Stimulated activated CD4-positive, alpha-beta T cell treated with anti-CD3 and anti-CD28 coated beads, Interleukin-12 subunit alpha, Interleukin-12 subunit beta, amount 100 ng/mL, for 4 hours (primary cell): ENCODE measurements around the gene TRAPPC5.
A peak's percentile ranks its signal among the peaks of the same experiment; 100 is the strongest.

Experiments
- DNase-seq: peaks from one replicate; pipeline ENCODE4 v3.0.0-alpha.2; 2020

Gene TRAPPC5

DNA sequence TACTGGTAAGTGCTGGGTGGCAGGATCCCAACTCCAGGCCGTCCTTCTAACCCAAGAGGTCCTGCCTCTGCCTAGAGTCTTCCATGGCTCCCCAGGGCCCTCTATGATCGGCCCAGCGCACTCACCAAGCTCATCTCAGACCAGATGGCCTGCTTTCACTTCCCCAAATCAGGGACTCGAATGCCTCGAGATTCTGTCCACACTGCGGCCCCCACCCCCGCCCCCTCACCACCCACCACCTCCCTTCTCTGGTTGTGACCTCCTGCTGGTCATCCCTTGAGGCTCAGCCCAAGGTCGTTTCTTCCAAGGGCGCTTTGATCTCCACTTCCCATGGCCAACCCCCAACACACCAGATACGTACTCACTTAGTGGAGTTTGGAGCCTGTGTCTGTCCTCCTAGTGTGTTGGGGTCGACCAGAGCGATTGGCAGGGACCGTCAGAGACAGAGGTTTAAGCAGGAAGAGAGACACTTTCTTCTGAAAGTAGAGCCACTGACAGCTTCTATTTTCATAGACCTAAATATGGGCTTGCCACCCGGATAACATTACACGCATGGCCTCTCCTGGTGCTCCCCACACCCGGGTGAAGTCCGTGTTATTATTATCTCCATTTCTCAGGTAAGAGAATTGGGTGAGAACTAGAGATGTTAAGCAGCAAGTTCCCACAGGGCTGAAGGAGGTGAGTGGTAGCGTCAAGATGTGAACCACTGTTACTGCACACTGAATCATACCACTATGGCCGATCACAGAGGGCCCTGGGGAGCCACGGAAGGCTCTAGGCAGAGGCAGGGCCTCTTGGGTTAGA, 21.2 kb downstream of the TRAPPC5 start, which contains the start of gene FCER2:
TSS of gene FCER2 (minus strand) at position 478 of the 804 bp plus-strand sequence. CDS start 2,371 bp downstream, outside the sequence.
- DNase-seq, result no peak

DNA sequence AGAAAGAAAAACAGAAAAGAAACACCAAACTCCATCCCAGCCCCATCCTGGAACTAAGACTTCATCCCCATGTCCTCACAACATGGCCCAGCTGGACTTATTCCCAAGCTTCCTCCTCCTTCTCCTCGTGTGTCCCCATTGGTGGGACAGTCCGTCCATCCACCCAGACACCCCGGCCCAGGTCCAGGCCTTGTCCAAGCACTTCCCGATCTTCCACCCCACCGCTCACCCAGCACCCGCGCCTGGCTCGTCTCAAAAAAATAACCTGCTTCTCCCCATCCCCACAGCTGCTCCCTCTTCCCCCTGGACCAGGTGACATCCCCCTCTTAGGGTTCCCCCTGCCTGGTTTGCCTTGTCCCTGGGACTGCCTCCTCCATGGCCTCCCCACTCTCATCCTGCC, 22.7 kb downstream of the TRAPPC5 start:
- no peak for DNase-seq

DNA sequence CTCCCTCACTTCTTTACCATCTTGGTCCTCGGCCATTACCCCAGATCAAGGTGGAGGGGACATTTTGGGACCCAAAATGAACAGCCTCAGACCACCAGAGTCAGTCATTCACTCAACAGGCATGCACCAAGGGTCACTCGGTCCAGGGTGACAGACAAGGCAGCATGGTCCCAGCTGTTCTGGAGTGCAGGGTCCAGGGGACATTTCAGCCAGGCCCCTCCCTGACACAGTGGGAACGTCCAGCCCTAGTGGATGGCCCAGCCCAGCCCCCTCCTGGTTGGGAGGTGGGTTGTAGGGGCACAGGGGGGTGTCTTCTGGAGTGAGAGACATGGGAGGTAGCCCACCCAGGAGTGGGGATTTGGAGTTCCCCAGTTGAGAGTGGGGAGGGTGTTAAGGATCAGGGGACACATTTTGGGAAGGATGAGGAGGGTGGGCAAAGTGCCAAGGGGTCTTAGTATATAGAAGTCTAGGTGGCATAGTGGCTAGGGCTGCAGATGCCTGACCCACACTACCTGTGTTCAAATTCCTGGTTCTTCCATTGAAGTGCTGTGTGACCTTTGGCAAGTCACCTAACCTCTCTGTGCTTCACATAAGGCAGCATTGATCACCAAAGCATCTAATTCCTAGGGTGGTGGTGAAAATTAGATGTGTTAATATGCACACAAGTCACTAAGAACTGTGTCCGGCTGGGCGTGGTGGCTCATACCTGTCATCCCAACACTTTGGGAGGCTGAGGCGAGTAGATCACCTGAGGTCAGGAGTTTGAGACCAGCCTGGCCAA, 23.8 kb downstream of the TRAPPC5 start:
- no peak for DNase-seq

DNA sequence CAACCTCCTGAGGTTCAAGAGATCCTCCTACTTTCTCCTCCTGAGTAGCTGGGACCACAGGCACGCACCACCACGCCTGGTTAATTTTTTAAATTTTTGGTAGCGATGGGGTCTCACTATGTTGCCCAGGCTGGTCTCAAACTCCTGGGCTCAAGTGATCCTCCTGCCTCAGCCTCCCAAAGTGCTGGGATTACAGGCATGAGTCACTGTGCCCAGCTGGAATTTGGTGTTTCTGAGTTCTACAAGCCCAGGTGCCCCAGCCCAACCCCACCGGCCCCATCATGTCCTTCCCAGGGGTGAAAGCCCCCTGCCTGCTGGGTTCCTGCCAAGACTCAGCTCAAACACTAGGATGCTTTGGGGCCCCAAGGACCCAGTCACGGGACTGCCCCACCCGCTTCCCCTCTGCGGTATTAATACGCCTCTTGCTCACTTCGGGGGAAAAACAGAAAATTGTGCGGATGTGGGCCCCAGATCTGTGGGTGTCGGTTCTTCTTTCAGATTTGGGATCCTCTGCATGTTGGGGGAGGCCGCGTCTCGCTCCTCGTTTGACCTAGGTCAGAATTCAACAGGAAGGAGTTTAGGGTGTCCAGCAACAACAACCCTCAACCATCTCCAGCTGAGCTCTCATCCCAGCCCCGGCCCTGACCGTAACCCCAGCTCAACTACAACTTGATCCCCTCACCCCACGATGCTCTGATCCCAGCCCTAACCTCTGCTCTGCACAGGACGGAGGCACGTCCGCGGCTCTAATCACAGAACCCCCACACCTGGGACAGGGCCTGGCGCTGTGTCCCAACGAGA, 25.0 kb downstream of the TRAPPC5 start:
- peak; percentile 69 for DNase-seq

DNA sequence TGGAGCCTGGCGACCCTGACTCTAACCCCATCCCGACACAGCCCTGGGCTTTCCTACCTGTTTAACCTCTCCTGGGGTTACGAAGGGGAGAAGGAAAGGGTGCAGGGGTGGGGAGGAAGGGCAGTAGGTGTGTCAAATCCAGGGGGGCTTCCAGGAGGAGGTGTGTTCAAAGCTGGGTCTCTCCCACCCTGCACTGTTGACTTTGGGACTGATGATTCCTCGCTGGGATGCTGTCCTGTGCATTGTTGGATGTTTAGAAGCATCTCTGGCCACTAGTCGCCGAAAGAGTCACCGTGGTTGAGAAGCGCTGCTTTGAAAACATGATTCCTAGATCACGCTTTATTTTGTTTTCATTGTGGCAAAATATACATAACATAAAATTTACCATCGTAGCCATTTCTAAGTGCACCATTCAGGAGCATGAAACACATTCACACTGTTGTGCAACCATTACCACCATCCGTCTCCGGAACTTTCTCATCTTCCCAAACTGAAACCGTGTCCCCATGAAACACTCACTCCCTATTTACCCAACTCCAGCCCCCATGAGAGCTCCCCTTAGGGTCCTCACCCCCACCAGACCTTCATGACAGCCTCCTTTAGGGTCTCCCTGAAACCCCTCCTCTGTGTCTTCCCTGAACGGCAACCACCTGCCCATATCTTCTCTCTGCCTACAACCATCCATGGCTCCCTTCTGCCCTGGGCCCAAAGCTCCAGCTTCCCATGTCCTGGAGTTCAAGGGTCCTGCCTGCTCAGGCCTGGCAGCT, 25.7 kb downstream of the TRAPPC5 start:
- no peak for DNase-seq

DNA sequence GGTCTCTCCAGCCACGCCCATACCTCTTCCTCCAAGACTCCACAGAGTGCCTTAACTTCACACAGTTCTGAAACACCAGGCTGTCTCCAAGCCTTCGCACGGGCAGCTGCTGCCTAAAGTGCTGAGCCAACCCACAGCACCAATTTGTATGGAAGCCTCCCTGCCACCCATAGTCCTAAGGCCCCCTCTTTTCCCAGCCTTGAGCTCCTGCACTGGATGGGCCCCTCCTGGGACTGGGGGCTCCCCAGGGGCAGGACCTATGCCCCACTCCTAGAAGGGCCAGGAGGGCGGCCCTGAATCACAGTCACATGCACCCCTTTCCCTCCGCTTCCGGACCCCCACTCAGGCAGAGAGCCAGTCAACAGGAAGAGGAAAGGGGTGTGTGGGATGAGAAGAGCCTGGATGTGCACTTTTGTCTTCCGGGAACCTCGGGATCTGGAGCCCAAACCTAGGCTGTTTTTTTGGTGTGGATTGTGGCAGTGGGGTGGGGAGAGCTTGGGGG, 26.4 kb downstream of the TRAPPC5 start:
- DNase-seq, result no peak

DNA sequence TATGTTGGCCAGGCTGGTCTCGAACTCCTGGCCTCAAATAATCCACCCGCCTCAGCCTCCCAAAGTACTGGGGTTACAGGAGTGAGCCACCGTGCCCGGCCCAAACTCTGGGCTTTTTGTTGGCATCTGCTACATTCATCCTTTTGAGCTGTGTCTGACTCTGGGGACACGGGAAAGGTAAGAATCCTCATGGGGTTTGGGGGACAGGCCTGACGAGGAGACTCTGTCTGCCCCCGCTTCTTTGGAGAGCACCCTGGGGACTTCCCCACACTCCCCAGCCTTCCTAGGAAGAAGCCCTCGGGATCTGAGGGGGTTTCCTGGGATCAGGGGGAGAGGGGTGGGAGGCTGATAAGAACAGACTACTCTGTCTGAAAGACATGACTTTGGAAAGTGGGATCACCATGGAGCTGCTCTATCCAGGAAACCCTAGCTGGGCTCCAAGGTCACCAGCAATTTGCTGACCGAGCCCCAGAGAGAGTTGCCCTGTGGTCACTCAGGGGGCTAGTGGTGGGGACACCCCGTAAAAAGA, 29.4 kb downstream of the TRAPPC5 start:
- DNase-seq, result no peak

DNA sequence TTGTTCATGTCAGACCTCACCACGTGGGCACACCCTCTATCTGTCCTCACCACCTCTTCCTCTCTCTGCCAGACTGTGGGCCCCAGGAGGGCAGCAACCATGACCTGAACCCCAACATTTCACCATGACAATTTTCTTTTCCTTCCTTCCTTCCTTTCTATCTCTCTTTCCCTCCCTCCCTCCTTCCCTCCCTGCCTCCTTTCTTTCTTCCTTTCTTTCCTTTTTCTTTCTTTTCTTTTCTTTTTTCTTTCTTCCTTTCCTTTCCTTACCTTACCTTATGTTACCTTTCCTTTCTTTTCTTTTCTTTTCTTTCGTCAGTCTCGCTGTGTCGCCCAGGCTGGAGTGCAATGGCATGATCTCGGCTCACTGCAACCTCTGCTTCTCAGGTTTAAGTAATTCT, 30.0 kb downstream of the TRAPPC5 start:
- DNase-seq, result no peak

DNA sequence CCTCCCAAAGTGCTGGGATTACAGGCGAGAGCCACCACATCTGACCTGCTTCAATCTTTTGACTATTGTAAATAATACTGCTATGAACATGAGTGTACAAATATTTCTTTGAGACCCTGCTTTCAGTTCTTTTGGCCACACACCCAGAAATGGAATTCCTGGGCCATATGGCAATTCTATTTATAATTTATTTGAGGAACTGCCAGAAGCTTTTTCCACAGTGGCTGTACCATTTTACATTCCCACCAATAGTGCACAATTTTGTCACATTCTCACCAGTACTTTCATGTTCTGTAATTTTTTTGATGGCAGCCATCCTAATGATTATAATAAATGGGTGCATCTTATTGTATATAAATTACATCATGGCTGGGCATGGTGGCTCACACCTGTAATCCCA, 35.0 kb downstream of the TRAPPC5 start:
- DNase-seq, result no peak

DNA sequence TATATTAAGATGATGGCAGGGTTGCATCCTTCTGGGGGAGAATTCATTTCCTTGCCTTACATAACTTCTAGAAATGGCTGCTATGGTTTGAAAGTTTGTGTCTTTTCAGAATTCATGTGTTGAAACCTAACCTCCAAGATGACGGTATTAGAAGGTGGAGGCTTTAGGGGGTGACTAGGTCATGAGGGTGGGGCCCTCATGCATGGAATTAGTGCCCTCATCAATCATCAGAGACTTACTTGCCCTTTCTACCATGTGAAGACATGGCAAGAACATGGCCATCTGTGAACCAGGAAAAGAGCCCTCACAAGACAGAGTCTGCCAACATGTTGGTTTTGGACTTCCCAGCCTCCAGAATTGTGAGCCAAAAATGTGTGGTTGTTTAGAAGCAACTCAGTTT, 36.1 kb downstream of the TRAPPC5 start:
- no peak for DNase-seq

DNA sequence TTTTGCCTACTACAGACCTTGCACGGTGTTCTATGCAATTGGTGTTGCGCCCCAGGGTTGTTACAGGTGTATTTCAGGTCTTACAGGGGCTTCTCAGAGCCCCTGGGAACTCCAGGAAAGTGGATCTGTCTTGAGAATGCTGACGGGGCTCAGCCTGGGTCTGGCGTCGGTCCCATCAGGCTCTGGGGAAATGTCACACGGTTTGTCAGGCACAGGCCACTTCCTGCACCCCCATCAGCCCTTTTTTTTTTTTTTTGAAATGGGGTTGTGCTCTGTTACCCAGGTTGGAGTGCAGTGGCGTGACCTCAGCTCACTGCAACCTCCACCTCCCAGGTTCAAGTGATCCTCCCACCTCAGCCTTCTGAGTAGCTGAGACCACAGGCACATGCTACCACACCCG, 38.0 kb downstream of the TRAPPC5 start:
- no peak for DNase-seq

DNA sequence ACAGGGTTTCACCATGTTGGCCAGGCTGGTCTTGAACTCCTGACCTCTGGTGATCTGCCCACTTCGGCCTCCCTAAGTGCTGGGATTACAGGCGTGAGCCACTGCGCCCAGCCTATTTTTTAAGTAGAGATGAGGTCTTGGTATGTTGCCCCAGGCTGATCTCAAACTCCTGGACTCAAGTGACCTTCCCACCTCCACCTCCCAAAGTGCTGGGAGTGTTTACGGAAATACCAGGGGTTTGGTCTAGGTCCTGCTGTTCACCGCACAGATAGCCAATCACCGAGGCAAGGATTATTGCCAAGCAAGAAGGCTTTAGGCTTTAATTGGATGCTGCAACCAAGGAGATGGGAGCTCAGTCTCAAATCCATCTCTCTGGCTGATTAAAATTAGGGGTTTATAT, 39.7 kb downstream of the TRAPPC5 start:
- no peak for DNase-seq

DNA sequence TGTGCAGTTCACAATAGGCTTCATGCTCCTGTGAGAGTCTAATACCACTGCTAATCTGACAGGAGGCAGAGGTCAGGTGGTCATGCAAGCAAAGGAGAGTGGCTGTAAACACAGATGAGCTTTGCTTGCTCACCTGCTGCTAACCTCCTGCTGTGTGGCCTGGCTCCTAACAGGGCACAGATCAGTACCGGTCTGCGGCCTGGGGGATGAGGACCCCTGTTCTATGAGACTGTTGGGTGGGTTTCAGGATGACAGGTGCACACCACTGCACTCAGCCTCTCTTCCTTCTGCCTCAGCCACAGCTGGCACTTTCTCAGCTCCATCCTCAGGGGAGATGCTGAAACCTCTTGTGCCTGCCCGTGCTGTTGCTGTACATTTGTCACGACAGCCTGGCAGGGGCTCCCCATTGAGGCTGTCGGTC, 41.6 kb downstream of the TRAPPC5 start:
- no peak for DNase-seq

DNA sequence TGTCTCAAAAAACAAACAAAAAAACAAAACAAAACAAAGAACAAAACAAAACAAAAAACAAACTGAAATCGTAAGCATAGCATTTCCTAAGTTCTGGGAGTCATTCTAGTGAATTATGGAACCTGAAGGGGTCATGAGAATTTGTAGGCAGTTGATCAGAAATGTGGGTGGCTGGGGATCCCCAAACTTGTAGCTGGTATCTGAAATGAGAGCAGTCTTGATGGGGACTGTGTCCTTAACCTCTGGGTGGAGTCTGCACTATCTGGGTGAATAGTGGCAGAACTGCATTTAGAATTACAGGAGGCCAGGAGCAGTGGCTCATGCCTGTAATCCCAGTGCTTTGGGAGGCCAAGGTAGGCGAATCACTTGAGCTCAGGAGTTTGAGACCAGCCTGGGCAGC, 45.2 kb downstream of the TRAPPC5 start:
- no peak for DNase-seq

DNA sequence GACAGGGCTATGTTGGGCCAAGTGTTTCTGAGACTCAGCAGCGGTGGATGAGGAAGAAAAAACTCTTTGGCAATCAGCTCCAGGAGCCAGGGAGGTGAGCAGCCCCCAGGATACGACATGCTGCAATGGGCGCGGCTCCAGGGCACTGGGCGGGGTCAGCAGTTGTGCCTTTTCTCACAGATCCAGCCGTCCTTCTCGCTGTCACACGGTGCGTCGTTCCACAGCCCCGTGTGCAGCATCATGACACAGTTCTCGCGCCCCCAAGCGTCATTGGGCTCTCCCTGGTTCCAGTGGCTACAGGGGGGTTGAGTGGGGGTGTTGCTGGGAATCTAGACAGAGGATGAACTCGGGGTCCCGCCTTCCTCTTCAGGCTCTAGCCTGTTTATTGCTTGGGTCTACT, 48.6 kb downstream of the TRAPPC5 start:
- no peak for DNase-seq

DNA sequence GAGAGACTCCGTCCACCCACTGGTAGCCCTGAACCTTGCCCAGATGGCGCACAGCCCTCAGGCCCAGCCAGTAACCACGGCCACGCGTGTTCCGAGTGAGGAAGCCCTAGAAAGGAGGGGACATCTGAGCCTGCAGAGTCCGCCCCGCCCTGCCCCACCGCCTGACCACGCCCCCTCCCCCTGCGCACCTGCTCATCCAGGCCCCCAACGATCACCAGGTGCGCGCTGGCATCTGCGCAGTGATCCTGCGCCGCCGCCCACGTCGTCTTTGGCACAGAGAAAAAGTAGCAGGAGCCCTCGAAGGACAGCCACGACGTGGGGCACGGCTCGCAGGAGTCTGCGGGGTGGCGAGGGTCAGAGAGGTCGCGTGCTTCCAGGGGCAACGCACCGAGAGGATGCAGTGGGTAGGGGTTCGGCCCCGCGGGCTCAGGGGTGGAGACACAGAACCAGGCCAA, 49.2 kb downstream of the TRAPPC5 start:
- DNase-seq, result no peak

DNA sequence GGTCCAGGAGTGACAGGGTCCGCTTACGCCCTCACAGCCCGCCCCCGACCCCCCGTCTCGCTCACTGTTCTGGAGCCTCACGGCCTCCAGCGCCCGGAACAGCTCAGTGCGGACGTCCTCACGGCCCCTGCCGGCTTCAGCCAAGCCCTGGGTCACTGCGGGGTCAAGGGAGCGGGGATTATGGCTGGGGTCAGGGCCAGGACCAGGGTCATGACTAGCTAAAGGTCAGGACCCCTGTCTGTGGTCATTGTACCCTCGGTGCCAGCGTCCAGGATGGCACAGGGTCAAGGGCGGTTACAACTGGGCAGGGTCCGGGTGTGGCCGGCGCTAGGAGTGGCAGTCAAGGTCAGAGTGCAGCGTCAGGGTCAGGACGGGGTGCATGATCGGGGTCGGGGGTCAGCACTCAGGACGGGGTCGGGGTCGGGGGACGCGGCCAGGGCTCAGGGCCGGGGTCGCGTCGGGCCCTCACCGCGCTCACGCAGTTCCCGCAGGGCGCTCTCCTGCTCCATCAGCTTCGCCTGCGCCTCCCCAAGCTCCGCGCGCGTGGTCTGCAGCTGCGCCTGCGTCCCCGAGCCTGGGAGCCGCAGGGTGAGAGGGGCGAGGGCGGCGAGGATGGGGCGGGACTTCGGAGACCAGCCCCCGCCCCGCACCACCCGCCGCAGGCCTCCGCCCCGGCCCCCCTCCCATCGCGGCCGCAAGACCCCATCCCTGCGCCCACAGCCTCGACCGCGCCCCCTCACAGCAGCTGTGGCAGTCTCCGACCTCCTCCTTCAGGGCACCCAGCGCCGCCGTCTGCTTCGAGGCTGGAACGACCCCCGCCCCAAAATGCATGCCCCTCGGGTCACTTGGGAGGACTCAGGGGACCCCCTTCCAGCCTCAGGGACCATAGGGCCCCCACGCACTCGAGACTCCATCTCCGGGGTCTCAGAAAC, 49.9 kb downstream of the TRAPPC5 start:
- no peak for DNase-seq

DNA sequence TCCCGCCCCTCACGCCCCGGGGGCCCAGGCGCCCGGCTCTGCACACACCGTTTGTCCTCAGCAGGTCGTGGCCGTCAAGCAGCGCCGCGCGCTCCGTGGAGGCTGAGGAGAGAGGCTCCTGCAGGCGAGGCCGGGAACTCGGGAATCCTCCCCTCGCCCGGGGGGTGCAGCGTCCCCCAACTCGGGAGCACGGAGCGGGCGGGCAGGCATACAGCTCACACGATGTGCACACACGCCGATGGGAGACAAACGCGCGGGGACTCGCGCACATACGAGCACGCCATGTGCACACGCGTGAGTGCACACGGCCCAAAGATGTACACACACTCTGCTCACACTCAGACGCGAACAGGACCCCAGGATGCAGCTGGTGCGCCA, 50.6 kb downstream of the TRAPPC5 start:
- DNase-seq, result no peak

DNA sequence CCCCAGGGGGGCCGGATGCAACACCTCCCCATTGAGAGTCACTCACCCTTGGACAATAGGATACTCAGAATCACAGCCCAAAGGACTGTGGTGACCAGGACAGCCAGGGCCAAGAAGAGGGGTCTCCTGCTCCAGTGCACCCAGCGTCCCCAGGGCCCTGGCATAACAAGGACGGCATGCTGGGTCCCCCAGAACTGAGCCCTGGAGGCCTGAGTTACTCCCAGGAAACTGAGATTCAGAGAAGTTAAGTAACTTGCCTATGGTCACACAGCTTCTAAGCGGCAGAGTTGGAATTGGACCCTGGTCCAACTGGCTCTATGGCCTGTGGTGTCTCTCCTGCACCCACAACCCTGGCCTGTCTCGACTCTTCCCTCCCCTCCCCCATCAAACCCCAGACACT, 51.0 kb downstream of the TRAPPC5 start:
- DNase-seq, result no peak

DNA sequence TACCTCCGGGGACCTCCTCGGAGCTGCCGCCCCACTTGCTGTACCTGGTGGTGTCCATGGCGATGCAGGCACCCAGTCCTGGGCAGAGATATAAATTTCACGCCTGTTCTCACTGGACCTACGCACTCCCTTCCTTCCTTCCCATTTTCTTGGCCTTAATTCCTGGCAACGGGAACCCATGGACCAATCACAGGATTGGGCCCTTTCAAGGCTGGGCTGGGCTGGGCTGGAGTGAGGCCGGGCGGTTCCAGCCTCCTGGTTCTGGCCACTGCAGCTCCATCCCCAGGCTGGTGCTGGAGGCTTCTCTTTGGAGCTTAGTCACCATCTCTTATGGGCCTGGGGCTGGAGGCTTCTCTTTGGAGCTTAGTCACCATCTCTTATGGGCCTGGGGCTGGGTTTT, 51.4 kb downstream of the TRAPPC5 start, which contains the start of gene CLEC4G:
TSS of gene CLEC4G (minus strand) at position 66 of the 400 bp plus-strand sequence. CDS start at position 58, 8 bp downstream.
- no peak for DNase-seq

DNA sequence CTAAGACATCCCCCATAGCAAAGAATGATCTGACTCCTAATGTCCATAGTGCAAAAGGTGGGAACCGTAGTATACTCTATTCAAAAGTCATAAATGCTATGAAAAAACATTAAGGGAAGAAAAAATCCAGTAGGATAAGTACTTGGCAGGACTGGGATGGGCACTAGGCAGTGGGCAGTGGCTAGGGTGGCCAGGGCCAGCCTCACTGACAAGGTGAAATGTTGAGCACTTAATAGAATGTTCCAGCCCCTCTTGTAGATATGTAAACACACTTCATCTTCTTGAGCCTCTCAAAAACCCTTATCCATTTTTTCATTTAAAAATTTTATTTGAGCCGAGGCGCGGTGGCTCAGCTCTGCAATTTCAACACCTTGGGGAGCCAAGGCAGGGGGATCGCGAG, 52.7 kb downstream of the TRAPPC5 start:
- no peak for DNase-seq
